ENCODE measurements around the gene HSD11B1L. TPM values are rescaled to one million over a fixed set of nuclear protein-coding genes. Genes with fewer than 3 reads are reported as not detected.
"Not testable (repeated sequence)": the region's sequence is repeated elsewhere in the genome, so short reads cannot be mapped to it uniquely, and the experiment has no call there.

Gene HSD11B1L
- total RNA-seq, 1 experiment from 2014 or later: 6.0 TPM

DNA sequence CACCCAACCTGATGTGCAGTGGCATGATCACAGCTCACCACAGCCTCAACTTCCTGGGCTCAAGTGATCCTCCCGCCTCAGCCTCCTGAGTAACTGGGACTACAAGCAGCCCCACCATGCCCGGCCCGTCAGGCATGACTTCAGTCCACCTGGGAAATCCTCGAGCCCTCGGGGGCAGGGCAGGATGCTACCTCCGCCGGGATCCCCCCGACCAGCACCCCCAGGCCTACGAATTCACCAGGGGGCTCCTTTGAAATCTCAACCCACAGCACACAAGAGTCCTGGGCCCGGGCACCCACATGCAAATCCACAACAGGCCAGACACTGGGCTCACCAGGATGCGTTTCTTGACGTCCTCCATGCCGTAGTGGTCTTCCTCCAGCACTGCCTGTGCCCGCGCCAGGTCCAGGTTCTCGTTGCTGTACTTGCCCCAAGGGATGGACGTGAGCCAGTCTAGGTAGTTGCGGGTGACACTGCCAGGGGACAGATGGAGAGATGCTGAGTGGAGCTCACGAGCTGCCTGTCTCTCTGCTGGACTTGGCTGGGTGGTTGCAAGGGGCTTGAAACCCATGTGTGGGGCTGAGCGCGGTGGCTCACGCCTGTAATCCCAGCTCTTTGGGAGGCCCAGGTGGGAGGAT lies 19.7 kb downstream of the HSD11B1L start:
- in situ Hi-C loops (cut with HindIII; ENCODE audit: low pct_unique_long_range_greater_than_20kb, low sequenced_read_pairs) (no loop called here), intact Hi-C loops (cut with micrococcal nuclease; ENCODE audit: unreplicated experiment) (no loop called here)
- CTCF ChIA-PET: no interaction called here
- Histone ChIP-seq H3K4me1 (ENCODE audit: control insufficient read depth, insufficient read depth, low read length) (no peaks in the 10 kb centered on the region; the same call in 1 of the 2 replicates), H3K36me3 (ENCODE audit: control insufficient read depth, insufficient read depth, low read length) (no peaks in the 10 kb centered on the region; the same call in 1 of the 2 replicates), H3K9me3 (ENCODE audit: control insufficient read depth, insufficient read depth, low read depth, low read length) (no peaks in the 10 kb centered on the region), H3K27ac (ENCODE audit: low read length) (no peak overlapping the region), H3K27me3 (ENCODE audit: control insufficient read depth, insufficient read depth, low read length) (no peaks in the 10 kb centered on the region), H3K4me3 (ENCODE audit: low read depth in 2 of 2, low read length in 2 of 2) (no peak overlapping the region)
- no peak for TF ChIP-seq POLR2AphosphoS5 (IDR thresholded peaks at IDR 0.05; ENCODE audit: low read depth, low read length)
- TF ChIP-seq, protein P1, sequence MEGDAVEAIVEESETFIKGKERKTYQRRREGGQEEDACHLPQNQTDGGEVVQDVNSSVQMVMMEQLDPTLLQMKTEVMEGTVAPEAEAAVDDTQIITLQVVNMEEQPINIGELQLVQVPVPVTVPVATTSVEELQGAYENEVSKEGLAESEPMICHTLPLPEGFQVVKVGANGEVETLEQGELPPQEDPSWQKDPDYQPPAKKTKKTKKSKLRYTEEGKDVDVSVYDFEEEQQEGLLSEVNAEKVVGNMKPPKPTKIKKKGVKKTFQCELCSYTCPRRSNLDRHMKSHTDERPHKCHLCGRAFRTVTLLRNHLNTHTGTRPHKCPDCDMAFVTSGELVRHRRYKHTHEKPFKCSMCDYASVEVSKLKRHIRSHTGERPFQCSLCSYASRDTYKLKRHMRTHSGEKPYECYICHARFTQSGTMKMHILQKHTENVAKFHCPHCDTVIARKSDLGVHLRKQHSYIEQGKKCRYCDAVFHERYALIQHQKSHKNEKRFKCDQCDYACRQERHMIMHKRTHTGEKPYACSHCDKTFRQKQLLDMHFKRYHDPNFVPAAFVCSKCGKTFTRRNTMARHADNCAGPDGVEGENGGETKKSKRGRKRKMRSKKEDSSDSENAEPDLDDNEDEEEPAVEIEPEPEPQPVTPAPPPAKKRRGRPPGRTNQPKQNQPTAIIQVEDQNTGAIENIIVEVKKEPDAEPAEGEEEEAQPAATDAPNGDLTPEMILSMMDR (IDR thresholded peaks at IDR 0.05): no peak
- TF ChIP-seq TCF7L2 (IDR thresholded peaks at IDR 0.05; ENCODE audit: low read depth, low read length): no peak
- TF ChIP-seq REST (IDR thresholded peaks at IDR 0.05; ENCODE audit: insufficient read depth in 1 of 2, low read depth in 2 of 2, low read length in 1 of 2): no peak
- TF ChIP-seq SIN3A (IDR thresholded peaks at IDR 0.05; ENCODE audit: borderline replicate concordance, insufficient read depth, low read depth, low read length): no peak
- ATAC-seq (no peak), DNase-seq (ENCODE audit: low read depth, low spot score) (no peak)
- POLR2A ChIA-PET: no interaction called here
- BruUV-seq (replicated peaks): no TSS peak

- H3K4me1 ChIP-seq (ENCODE audit: control insufficient read depth, insufficient read depth, low read length); CTCF ChIA-PET; BruUV-seq (replicated peaks); H3K4me3 ChIP-seq (ENCODE audit: low read depth in 2 of 2, low read length in 2 of 2); ATAC-seq; H3K9me3 ChIP-seq (ENCODE audit: control insufficient read depth, insufficient read depth, low read depth, low read length); POLR2A ChIA-PET; H3K27ac ChIP-seq (ENCODE audit: low read length); intact Hi-C loops (cut with micrococcal nuclease; ENCODE audit: unreplicated experiment); H3K27me3 ChIP-seq (ENCODE audit: control insufficient read depth, insufficient read depth, low read length); DNase-seq (ENCODE audit: low read depth, low spot score); in situ Hi-C loops (cut with HindIII; ENCODE audit: low pct_unique_long_range_greater_than_20kb, low sequenced_read_pairs); H3K36me3 ChIP-seq (ENCODE audit: control insufficient read depth, insufficient read depth, low read length): not testable (repeated sequence)
Measured at GRCh38 chr19:5702053-5702410, 21.2 kb downstream of the HSD11B1L start.
